GM12872 (cell line): ENCODE measurements around the gene HEXIM1.

ENCODE experiments used
- CTCF ChIP-seq: IDR thresholded peaks from 3 replicates; pipeline ENCODE4 v1.5.1; 2011; ENCODE audit warnings: low read depth, mild to moderate bottlenecking, low read length, moderate library complexity; ENCODE audit not compliant: insufficient read depth

Gene HEXIM1

GRCh38 chr17:45108595-45109521, 39.4 kb upstream of the HEXIM1 start:
- no peak for TF ChIP-seq CTCF

- TF ChIP-seq CTCF = no peak
Measured at GRCh38 chr17:45110676-45111611, 37.3 kb upstream of the HEXIM1 start.

GRCh38 chr17:45111850-45112249, 36.4 kb upstream of the HEXIM1 start:
- TF ChIP-seq CTCF = no peak

DNA sequence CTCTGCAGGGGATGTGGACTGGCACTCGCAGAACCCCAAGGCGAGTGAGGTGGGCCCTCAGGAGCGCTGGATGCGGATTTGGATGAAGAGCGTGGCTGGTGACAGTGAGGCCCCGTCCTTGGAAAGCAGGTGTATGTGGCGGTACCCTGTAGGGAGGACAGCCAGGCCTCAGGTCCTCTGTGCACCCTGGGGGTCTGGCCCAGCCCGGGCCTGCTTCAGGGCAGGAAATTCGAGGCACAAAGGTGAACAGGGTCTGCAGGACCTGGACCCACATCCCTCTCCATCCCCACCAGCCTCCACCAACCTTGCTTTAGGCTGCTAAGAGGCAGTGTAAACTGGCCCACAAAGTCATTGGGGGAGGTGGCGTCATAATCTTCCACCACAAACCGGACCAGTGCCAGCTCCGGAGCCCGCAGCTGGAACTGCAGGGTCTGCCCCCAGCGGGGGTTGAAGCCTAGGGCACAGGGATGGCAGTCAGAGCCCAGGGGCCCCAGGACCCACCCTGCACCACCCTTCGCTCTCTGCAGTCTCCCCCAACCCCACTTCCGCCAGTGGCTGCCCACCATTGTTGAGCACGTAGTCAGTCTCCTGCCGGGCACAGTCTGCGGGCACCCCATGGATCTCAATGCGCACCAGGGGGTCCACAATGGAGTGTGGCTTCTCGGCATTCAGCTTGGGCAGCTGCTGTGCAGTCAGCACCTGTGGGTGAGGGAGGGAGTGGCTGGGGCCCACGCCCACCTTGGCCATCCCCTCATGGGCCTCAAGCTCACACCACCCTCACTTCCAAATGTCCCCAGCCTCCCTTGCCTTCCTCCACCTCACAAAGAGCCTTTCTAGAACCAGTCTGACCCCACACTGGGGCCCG, 35.5 kb upstream of the HEXIM1 start:
- TF ChIP-seq CTCF = no peak

- no peak for TF ChIP-seq CTCF
Measured at GRCh38 chr17:45113424-45113754, 34.9 kb upstream of the HEXIM1 start.

GRCh38 chr17:45114117-45114932, 34.0 kb upstream of the HEXIM1 start:
- TF ChIP-seq CTCF = no peak
